T-cell (primary cell): Measurements from ENCODE around the gene BAZ2B. TPM values are rescaled to one million over a fixed set of nuclear protein-coding genes. Genes with fewer than 3 reads are reported as not detected.

Experiments used
- ATAC-seq, 4 experiments: fragments of 200-7000 bp in 3 of 4; fragments of 150-1000 bp in 1 of 4; cut with Tn5 transposase; replicated peaks in 1 of 4; 1 replicate in 3 of 4; 2 replicates in 1 of 4; pipeline ENCODE4 v1.10.0; 2021; ENCODE audit warnings: moderate library complexity in 3 of 4, mild to moderate bottlenecking in 2 of 4, moderate number of reproducible peaks in 1 of 4
- CTCF ChIA-PET, 2 donors: fragments of 300-600 bp; sonication (Branson Sonifier 250); formaldehyde crosslinking; loops; one replicate each; lab custom pipeline; 2022; ENCODE audit warnings: antibody characterized with exemption in 2 of 2; lab: Charles Lee
- POLR2A ChIA-PET, 2 donors: fragments of 300-600 bp; sonication (Branson Sonifier 250); formaldehyde crosslinking; loops; one replicate each; lab custom pipeline; 2022; ENCODE audit warnings: antibody characterized with exemption in 2 of 2; lab: Charles Lee
- DNase-seq, 35 experiments: peaks; one replicate each; pipeline versions ENCODE4 v3.0.0 to v3.0.0-alpha.2; 2013 to 2023
- H3K27ac ChIP-seq: one replicate; pipeline ENCODE4 v1.5.1; 2013; ENCODE audit warnings: low read length
- H3K27me3 ChIP-seq, 2 experiments: replicated peaks in 1 of 2; 1 replicate in 1 of 2; 2 replicates in 1 of 2; pipeline versions ENCODE4 v1.6.1 to v1.7.0; 2013; ENCODE audit warnings: low read length in 1 of 2, mixed read lengths in 1 of 2; ENCODE audit not compliant: control insufficient read depth in 2 of 2, insufficient read depth in 2 of 2; ENCODE audit errors: extremely low read depth in 1 of 2
- H3K36me3 ChIP-seq, 2 donors: 1 replicate in 1 of 2; 2 replicates in 1 of 2; pipeline versions ENCODE4 v1.6.1 to v1.7.0; 2013; ENCODE audit warnings: low read length in 1 of 2; ENCODE audit not compliant: control insufficient read depth in 2 of 2, insufficient read depth in 1 of 2; ENCODE audit errors: extremely low read depth in 1 of 2
- H3K4me1 ChIP-seq, 2 experiments: 1 replicate in 1 of 2; 2 replicates in 1 of 2; pipeline versions ENCODE4 v1.6.1 to v1.7.0; 2013; ENCODE audit warnings: low read length in 2 of 2, mixed read lengths in 1 of 2; ENCODE audit not compliant: insufficient read depth in 2 of 2, control insufficient read depth in 1 of 2; ENCODE audit errors: extremely low read depth in 1 of 2
- H3K4me3 ChIP-seq, 2 donors: 1 replicate in 1 of 2; 2 replicates in 1 of 2; pipeline versions ENCODE4 v1.5.1 to v1.7.0; 2013; ENCODE audit warnings: mild to moderate bottlenecking in 2 of 2, low read length in 1 of 2, moderate library complexity in 1 of 2; ENCODE audit not compliant: control insufficient read depth in 1 of 2; ENCODE audit errors: extremely low read depth in 1 of 2
- H3K9me3 ChIP-seq: 2 replicates; pipeline ENCODE4 v1.7.0; 2013
- H3K27ac Mint-ChIP-seq, 2 donors: one replicate each; pipeline ENCODE4 v1.8.0; 2020 to 2021; ENCODE audit warnings: mild to moderate bottlenecking in 2 of 2, mixed read lengths in 2 of 2
- H3K27me3 Mint-ChIP-seq, 2 donors: one replicate each; pipeline ENCODE4 v1.8.0; 2021 to 2022; ENCODE audit warnings: mixed read lengths in 2 of 2
- H3K36me3 Mint-ChIP-seq: one replicate; pipeline ENCODE4 v1.8.0; 2021; ENCODE audit warnings: mixed read lengths
- H3K4me1 Mint-ChIP-seq, 3 donors: one replicate each; pipeline ENCODE4 v1.8.0; 2020 to 2022; ENCODE audit warnings: mixed read lengths in 3 of 3, mild to moderate bottlenecking in 1 of 3
- H3K4me3 Mint-ChIP-seq, 3 donors: one replicate each; pipeline ENCODE4 v1.8.0; 2020 to 2022; ENCODE audit warnings: mild to moderate bottlenecking in 3 of 3, mixed read lengths in 3 of 3, moderate library complexity in 3 of 3
- H3K9me3 Mint-ChIP-seq, 3 donors: one replicate each; pipeline ENCODE4 v1.8.0; 2020 to 2022; ENCODE audit warnings: mixed read lengths in 3 of 3
- WGBS: methylation state at CpG from one replicate; pipeline ENCODE4 v1.1.5; 2013; ENCODE audit warnings: missing lambda C conversion rate; ENCODE audit not compliant: insufficient coverage; 5-methylcytosine and 5-hydroxymethylcytosine counted together
- total RNA-seq, 35 experiments: library from RNA in 6 of 35; stranded (reverse) in 6 of 35; fragments of 120-200 nt in 1 of 35; gene quantifications; one replicate each; pipeline versions ENCODE4 v1.2.1 to v1.2.4 and lab custom pipeline; 2013 to 2026

BAZ2B gene
- total RNA-seq, 5 donors from 2014 or later (not counting 1 experiment from before 2014, with no cell fraction given): 21.2 to 38.5 (median 27.2) TPM

GRCh38 chr2:159605441-159606178 lies 10.7 kb downstream of the BAZ2B start:
- H3K9me3 Mint-ChIP-seq: no peaks in the 10 kb centered on the region
- ChIA-PET CTCF (interaction anchor here in 1 of 2 donors (0.7 to 1.3 kb wide), 2 partner anchors 10 to 64 kb away, joined by 3 read pairs; no protein-coding TSS in a partner anchor), POLR2A (no interaction called here)
- ATAC-seq: no peak
- no peak overlapping the region for H3K27ac Mint-ChIP-seq
- no peaks in the 10 kb centered on the region for H3K27me3 Mint-ChIP-seq
- no peaks in the 10 kb centered on the region for H3K36me3 Mint-ChIP-seq
- no peaks in the 10 kb centered on the region for H3K9me3 ChIP-seq
- DNase-seq: no peak
- H3K27me3 ChIP-seq: no peaks in the 10 kb centered on the region
- no peaks in the 10 kb centered on the region for H3K4me1 ChIP-seq
- H3K4me3 Mint-ChIP-seq: no peak overlapping the region
- H3K36me3 ChIP-seq: no peaks in the 10 kb centered on the region
- peaks cover 0 to 9% (median 0%) of the 10 kb centered on the region in 3 donors for H3K4me1 Mint-ChIP-seq
- WGBS: 83% methylated on average over 2 of the region's 3 CpGs
- no peak overlapping the region for H3K27ac ChIP-seq
- no peak overlapping the region for H3K4me3 ChIP-seq

- Mint-ChIP-seq H3K9me3 (no peaks in the 10 kb centered on the region), H3K4me1 (peaks cover 0 to 9% (median 0%) of the 10 kb centered on the region in 3 donors), H3K27ac (no peak overlapping the region), H3K27me3 (no peaks in the 10 kb centered on the region), H3K4me3 (no peak overlapping the region), H3K36me3 (no peaks in the 10 kb centered on the region)
- Histone ChIP-seq H3K4me1 (no peaks in the 10 kb centered on the region), H3K4me3 (no peak overlapping the region), H3K36me3 (no peaks in the 10 kb centered on the region), H3K27me3 (no peaks in the 10 kb centered on the region), H3K9me3 (no peaks in the 10 kb centered on the region), H3K27ac (no peak overlapping the region)
- CTCF ChIA-PET: interaction anchor here in 1 of 2 donors (0.6 to 1.3 kb wide), 2 partner anchors 8 to 1825 kb away, joined by 3 to 5 read pairs; no protein-coding TSS in a partner anchor
- ATAC-seq (no peak), DNase-seq (no peak)
- no CpG with 5 or more reads among the region's 2 CpGs for WGBS
- POLR2A ChIA-PET: interaction anchor here in 1 of 2 donors (0.8 kb wide), 1 partner anchor 45 kb away, joined by 8 read pairs; no protein-coding TSS in a partner anchor
Observed at GRCh38 chr2:159604159-159604558, 12.2 kb downstream of the BAZ2B start.

- Mint-ChIP-seq H3K4me1 (peaks cover 0 to 2% (median 0%) of the 10 kb centered on the region in 3 donors), H3K9me3 (no peaks in the 10 kb centered on the region), H3K27ac (no peak overlapping the region), H3K27me3 (no peaks in the 10 kb centered on the region), H3K4me3 (no peak overlapping the region), H3K36me3 (no peaks in the 10 kb centered on the region)
- ChIA-PET CTCF (no interaction called here), POLR2A (no interaction called here)
- WGBS: no CpG with 5 or more reads among the region's 3 CpGs
- Histone ChIP-seq H3K4me1 (no peaks in the 10 kb centered on the region), H3K27ac (no peak overlapping the region), H3K9me3 (no peaks in the 10 kb centered on the region), H3K36me3 (no peaks in the 10 kb centered on the region), H3K4me3 (no peak overlapping the region), H3K27me3 (peaks cover 0 to 2% of the 10 kb centered on the region in 2 experiments)
- DNase-seq (no peak), ATAC-seq (no peak)
Observed at GRCh38 chr2:159600752-159601151, 15.6 kb downstream of the BAZ2B start.

GRCh38 chr2:159595410-159596046 lies 20.8 kb downstream of the BAZ2B start:
- CTCF ChIA-PET: interaction anchor here in 1 of 2 donors (1.3 kb wide), 1 partner anchor 9 kb away, joined by 3 read pairs; no protein-coding TSS in a partner anchor
- DNase-seq: no peak

GRCh38 chr2:159592441-159592840 lies 23.9 kb downstream of the BAZ2B start:
- ATAC-seq (no peak), DNase-seq (no peak)
- H3K27me3 Mint-ChIP-seq: no peaks in the 10 kb centered on the region
- no peaks in the 10 kb centered on the region for H3K36me3 Mint-ChIP-seq
- Histone ChIP-seq H3K27ac (no peak overlapping the region), H3K9me3 (no peaks in the 10 kb centered on the region), H3K27me3 (peaks cover 0 to 1% of the 10 kb centered on the region in 2 experiments), H3K4me1 (no peaks in the 10 kb centered on the region), H3K4me3 (no peak overlapping the region), H3K36me3 (no peaks in the 10 kb centered on the region)
- WGBS: no CpG with 5 or more reads among the region's 4 CpGs
- ChIA-PET POLR2A (no interaction called here), CTCF (no interaction called here)
- no peak overlapping the region for H3K4me3 Mint-ChIP-seq
- H3K27ac Mint-ChIP-seq: no peak overlapping the region
- no peaks in the 10 kb centered on the region for H3K9me3 Mint-ChIP-seq
- no peaks in the 10 kb centered on the region for H3K4me1 Mint-ChIP-seq

More at GRCh38 chr2:159595410-159596046, 20.8 kb downstream of the BAZ2B start:
- no peaks in the 10 kb centered on the region for H3K36me3 ChIP-seq
- Mint-ChIP-seq H3K9me3 (no peaks in the 10 kb centered on the region), H3K4me3 (no peak overlapping the region), H3K36me3 (no peaks in the 10 kb centered on the region), H3K4me1 (no peaks in the 10 kb centered on the region), H3K27me3 (no peaks in the 10 kb centered on the region), H3K27ac (no peak overlapping the region)
- 82% methylated on average over 3 of the region's 6 CpGs for WGBS
- ATAC-seq: no peak
- H3K27ac ChIP-seq: no peak overlapping the region
- no peak overlapping the region for H3K4me3 ChIP-seq
- POLR2A ChIA-PET: no interaction called here
- H3K27me3 ChIP-seq: peaks cover 0 to 2% of the 10 kb centered on the region in 2 experiments
- no peaks in the 10 kb centered on the region for H3K4me1 ChIP-seq
- H3K9me3 ChIP-seq: no peaks in the 10 kb centered on the region

- no peak overlapping the region for H3K27ac Mint-ChIP-seq
- H3K4me1 Mint-ChIP-seq: no peaks in the 10 kb centered on the region
- Histone ChIP-seq H3K4me3 (no peak overlapping the region), H3K27me3 (no peaks in the 10 kb centered on the region), H3K36me3 (no peaks in the 10 kb centered on the region), H3K27ac (no peak overlapping the region), H3K9me3 (no peaks in the 10 kb centered on the region), H3K4me1 (no peaks in the 10 kb centered on the region)
- H3K27me3 Mint-ChIP-seq: no peaks in the 10 kb centered on the region
- ChIA-PET CTCF (no interaction called here), POLR2A (interaction anchor here in 1 of 2 donors (0.6 kb wide), 1 partner anchor 10 kb away, joined by 3 read pairs; no protein-coding TSS in a partner anchor)
- no peaks in the 10 kb centered on the region for H3K36me3 Mint-ChIP-seq
- H3K9me3 Mint-ChIP-seq: no peaks in the 10 kb centered on the region
- no peak for DNase-seq
- no peak for ATAC-seq
- no peak overlapping the region for H3K4me3 Mint-ChIP-seq
Observed at GRCh38 chr2:159591221-159591620, 25.1 kb downstream of the BAZ2B start.
